HT-29 (cell line): Measurements from ENCODE around the gene CYGB. TPM values are rescaled to one million over a fixed set of nuclear protein-coding genes. Genes with fewer than 3 reads are reported as not detected.

Experiments
- DNase-seq: peaks from one replicate; pipeline ENCODE4 v3.0.0-alpha.2; 2015; ENCODE audit warnings: low spot score
- small RNA-seq: library from RNA; depleted of rRNA; stranded (forward); fragments of <200 nt; gene quantifications from one replicate; pipeline ENCODE3, GENCODE V24; 2014
- total RNA-seq: library from RNA; depleted of rRNA; stranded (reverse); fragments of >200 nt; shearing (Covaris generic); gene quantifications from 2 replicates; pipeline ENCODE4 v1.2.3, GENCODE V29; 2014; rRNA removed

Gene CYGB
- total RNA-seq, 1 experiment from 2014 or later: not detected

DNA sequence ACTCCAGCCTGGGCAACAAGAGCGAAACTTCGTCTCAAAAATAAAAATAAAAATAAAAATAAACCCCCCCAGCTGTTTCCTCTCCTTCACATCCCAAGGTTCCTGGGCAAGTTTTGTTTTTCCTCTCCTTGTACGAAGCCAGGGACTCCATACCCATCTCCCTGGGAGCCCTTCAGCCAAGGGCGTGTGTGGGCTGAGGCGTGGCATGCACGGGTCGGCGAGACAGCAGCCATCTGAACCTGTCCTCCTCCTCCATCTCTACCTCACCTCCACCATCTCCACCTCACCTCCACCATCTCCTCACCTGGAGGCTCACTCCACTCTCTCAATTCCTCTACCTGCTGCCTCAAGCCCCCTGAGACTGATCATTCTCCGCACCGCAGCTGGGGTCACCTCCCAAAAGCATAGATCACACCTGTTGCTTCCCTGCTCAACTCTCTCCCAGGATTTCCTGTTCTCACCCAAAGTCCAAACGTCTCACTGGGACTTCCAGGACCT is 53.2 kb downstream of the CYGB start:
- no peak for DNase-seq

GRCh38 chr17:76481071-76481655 is 56.3 kb downstream of the CYGB start:
- no peak for DNase-seq

- no peak for DNase-seq
Measured at GRCh38 chr17:76480632-76481031, 56.9 kb downstream of the CYGB start.

DNA sequence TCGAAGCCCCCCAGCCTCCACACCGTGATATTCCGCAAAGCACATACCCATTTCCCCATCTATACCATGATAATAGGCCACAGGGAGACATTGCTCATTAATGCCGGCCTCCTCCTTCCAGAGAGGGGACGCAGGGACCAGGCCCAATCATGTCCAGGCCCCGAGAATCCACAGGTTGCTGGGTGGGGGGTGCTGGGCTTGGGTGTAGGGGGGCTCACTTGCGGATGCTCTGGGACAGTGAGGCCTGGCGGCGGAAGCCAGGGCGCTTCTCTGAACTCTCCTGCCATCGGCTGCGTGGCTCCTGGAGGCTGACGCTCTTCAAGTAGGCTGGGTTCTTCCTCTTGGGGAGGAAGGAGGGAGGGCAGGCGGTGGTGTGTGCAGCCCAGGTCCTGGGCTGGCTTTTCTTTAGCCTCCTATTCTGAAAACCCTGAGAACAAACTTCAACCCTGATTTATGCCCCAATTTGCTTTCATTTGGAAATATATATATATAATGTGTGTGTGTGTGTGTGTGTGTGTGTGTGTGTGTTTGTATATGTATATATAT is 57.9 kb downstream of the CYGB start:
- DNase-seq: no peak

DNA sequence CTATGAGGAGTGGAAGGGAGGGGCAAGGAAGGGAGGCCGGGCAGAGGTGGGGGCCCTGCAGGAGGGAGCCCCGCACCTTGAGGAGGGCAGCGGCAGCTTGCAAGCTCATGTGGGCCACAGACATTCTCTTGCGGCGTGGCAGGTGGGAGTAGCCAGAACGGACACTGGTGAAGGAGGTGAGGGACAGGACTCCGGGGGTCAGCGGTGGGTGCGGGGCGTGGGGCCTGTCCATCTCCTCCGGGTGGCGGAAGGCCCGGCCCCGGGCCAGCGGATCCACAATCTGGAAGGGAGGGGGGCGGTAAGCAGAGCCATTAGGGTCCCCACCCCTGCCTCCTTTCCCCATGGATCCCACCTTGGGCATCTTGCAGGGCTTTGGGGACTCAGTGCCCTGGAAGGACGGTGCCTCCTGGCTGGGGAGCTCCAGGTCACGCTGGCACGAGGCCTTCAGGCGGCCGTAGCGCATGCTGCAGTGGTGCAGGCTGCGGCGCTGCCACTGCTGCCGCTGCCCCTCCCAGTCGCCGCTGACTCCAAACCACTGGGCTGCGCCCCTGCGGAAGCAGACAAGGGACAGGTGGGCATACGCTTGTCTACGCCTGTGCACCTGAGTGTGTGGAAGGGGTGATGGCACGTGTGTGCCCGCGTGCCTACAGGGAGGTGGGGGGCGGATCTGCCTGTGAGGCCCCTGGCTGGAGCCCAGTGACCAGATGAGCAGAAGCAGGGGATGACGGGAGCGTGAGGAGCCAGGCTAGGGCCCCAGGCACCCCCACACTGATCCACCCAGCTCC is 58.6 kb downstream of the CYGB start:
- no peak for DNase-seq

DNA sequence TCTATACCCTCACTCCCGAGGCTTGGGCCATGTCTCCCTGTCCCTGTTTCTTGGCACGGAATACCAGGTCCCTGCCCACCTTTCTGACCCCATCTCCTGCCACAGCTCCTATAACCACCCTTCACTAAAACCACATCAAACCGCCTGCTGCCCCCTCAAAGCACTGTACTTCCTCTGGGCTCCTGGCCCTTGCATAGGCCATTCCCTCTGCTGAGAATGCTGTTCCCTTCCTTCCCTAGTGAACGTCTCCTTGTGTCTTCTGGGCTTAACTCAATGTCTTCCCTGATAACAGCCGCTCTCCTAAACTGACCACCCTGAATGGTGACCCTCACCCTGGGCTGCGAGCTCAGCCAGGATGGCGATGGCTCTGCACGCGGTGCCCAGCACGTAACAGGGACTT is 59.4 kb downstream of the CYGB start:
- no peak for DNase-seq

DNA sequence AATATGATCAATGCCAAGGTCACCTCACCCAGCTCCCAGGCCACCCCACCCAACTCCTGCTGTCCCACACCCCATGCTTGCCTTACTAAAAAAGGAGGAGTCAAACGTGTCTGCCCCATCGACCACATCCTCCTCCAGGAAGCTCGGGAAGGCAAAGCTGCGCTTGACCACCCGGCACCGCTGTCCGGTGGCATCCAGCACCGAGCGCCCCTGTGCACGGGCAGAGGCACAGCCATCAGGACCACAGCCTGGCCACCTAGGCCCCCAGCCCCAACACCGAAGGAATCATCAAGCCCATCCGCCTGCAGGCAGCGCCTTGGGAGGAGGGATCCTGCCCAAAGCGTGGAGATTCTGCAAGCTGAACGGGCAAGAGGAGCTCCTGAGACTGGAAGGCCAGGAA is 59.9 kb downstream of the CYGB start:
- no peak for DNase-seq

Small RNA genes within 50 kb of the gene (small RNA-seq; reads per million reads assigned to genes)
- gene SNORD1A (not detected), gene SNORD1B (20.6 reads per million, percentile 92 among the genes with 10 or more reads in this experiment)

Other genes starting within 250 kb of the CYGB start
- gene QRICH2, start 229.4 kb downstream of the CYGB start, total RNA-seq: 0.05 and 0.18 TPM in 2 replicates
- 31.7 and 35.5 TPM in 2 replicates for gene PRPSAP1, start 183.8 kb downstream of the CYGB start, total RNA-seq
- 2.7 and 4.4 TPM in 2 replicates for gene SPHK1, start 153.1 kb downstream of the CYGB start, total RNA-seq
- gene UBE2O, start 84.6 kb downstream of the CYGB start, total RNA-seq: 22.4 and 24.4 TPM in 2 replicates
- not detected in 2 replicates for gene AANAT, start 70.1 kb downstream of the CYGB start, total RNA-seq
- gene RHBDF2, start 36.3 kb downstream of the CYGB start, total RNA-seq: 42.0 and 46.5 TPM in 2 replicates
- not detected in 2 replicates for gene PRCD, start 2.3 kb upstream of the CYGB start, total RNA-seq
- 1.0 and 2.6 TPM in 2 replicates for gene ST6GALNAC2, start 48.2 kb upstream of the CYGB start, total RNA-seq
- 5.3 and 9.6 TPM in 2 replicates for gene ST6GALNAC1, start 106.0 kb upstream of the CYGB start, total RNA-seq
- 0.23 and 0.99 TPM in 2 replicates for gene MXRA7, start 173.3 kb upstream of the CYGB start, total RNA-seq
- gene JMJD6, start 188.9 kb upstream of the CYGB start, total RNA-seq: 28.0 and 34.0 TPM in 2 replicates
- 52.1 and 52.8 TPM in 2 replicates for gene METTL23, start 189.1 kb upstream of the CYGB start, total RNA-seq
- gene SRSF2, start 199.6 kb upstream of the CYGB start, total RNA-seq: 1,245 and 1,410 TPM in 2 replicates
- 21.5 and 24.9 TPM in 2 replicates for gene MFSD11, start 200.4 kb upstream of the CYGB start, total RNA-seq